Measurements from ENCODE around the gene ARHGEF26.

Gene ARHGEF26

DNA sequence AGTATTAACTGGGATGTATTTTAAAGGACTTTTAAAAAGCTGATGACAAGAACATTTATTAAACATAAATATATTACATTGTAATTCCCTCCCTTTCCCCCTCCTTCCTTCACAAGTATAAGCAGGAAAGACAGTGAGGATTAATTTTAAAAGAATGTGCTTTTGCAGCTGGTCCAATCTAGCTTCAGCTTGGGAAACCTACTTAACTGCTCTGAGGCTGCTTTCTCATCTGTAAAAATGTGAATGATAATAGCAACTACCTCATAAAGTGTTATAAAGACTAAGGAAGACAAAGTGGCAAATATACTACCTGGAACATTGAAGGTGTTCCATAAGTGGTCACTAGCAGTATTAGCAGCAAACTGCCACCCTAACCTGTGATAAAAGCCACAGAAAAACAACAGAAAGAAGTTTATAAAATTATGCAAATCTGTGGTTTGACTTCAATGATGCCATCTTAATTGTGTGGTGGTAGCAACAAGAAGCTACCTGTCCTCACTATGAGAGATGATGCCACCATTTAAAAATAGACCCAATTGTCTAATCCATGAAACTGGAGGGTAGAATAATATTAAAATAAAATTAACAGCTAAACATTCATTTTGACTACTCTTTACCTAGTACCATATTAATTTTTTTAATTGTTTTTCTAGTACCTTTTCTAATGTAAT is 183.1 kb downstream of the ARHGEF26 start:
- H3K36me3 ChIP-seq (ENCODE audit: control insufficient read depth, insufficient read depth, low read length): peaks cover 14% of the 10 kb centered on the region
- no peak overlapping the region for H3K4me3 ChIP-seq (replicated peaks; ENCODE audit: low read depth, low read length)
- H3K27me3 ChIP-seq (replicated peaks; ENCODE audit: control insufficient read depth, insufficient read depth, low read length): no peaks in the 10 kb centered on the region
- no peak for DNase-seq (ENCODE audit: extremely low read depth, insufficient read length)
- TF ChIP-seq, protein P1, sequence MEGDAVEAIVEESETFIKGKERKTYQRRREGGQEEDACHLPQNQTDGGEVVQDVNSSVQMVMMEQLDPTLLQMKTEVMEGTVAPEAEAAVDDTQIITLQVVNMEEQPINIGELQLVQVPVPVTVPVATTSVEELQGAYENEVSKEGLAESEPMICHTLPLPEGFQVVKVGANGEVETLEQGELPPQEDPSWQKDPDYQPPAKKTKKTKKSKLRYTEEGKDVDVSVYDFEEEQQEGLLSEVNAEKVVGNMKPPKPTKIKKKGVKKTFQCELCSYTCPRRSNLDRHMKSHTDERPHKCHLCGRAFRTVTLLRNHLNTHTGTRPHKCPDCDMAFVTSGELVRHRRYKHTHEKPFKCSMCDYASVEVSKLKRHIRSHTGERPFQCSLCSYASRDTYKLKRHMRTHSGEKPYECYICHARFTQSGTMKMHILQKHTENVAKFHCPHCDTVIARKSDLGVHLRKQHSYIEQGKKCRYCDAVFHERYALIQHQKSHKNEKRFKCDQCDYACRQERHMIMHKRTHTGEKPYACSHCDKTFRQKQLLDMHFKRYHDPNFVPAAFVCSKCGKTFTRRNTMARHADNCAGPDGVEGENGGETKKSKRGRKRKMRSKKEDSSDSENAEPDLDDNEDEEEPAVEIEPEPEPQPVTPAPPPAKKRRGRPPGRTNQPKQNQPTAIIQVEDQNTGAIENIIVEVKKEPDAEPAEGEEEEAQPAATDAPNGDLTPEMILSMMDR (IDR thresholded peaks at IDR 0.05; ENCODE audit: insufficient read depth, low read length, poor library complexity, severe bottlenecking): no peak

DNA sequence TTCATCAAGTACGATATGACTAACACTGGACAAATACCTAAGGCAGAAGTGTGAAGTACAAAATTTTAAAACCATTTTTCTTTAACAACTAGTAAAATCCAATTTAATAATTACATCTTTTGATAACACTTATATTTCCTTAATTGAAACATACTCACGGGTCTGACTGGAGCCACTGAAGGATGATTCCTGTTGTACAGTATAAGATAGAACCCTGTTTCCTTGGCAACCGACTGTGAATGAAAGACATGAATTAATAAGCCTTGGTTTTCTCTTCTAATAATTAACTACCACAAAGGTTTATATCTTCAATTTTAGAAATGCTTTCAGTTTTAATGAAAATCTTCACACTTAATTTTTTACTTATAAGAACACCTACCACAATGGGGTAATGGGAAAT is 183.7 kb downstream of the ARHGEF26 start:
- no peak for DNase-seq (ENCODE audit: extremely low read depth, insufficient read length)
- Histone ChIP-seq H3K4me3 (replicated peaks; ENCODE audit: low read depth, low read length) (no peak overlapping the region), H3K27me3 (replicated peaks; ENCODE audit: control insufficient read depth, insufficient read depth, low read length) (no peaks in the 10 kb centered on the region), H3K36me3 (ENCODE audit: control insufficient read depth, insufficient read depth, low read length) (peaks cover 14% of the 10 kb centered on the region)
- TF ChIP-seq, protein P1 (IDR thresholded peaks at IDR 0.05; ENCODE audit: insufficient read depth, low read length, poor library complexity, severe bottlenecking): no peak

DNA sequence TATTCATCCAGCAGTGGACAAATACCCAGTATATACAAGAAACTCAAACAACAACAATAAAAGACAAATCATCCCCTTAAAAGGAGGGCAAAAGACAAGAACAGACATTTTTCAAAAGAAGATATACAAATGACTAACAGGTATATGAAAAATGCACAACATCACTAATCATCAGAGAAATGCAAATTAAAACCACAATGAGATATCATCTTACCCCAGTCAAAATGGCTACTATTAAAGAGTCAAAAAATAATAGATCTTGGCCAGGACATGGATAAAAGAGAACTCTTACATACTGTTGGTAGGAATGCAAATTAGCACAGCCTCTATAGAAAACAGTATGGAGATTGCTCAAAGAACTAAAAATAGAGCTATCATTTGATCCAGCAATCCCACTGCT is 186.2 kb downstream of the ARHGEF26 start:
- no peak for DNase-seq (ENCODE audit: extremely low read depth, insufficient read length)
- no peaks in the 10 kb centered on the region for H3K27me3 ChIP-seq (replicated peaks; ENCODE audit: control insufficient read depth, insufficient read depth, low read length)
- H3K36me3 ChIP-seq (ENCODE audit: control insufficient read depth, insufficient read depth, low read length): peaks cover 12% of the 10 kb centered on the region
- TF ChIP-seq, protein P1 (IDR thresholded peaks at IDR 0.05; ENCODE audit: insufficient read depth, low read length, poor library complexity, severe bottlenecking): no peak
- H3K4me3 ChIP-seq (replicated peaks; ENCODE audit: low read depth, low read length): no peak overlapping the region
